Loucy (cell line): ENCODE measurements around the gene ZNF609.

Experiments
- H2AFZ ChIP-seq: fragments of 200-600 bp; sonication (generic); 2 replicates; pipeline ENCODE4 v1.6.0; 2016; ENCODE audit warnings: antibody characterized with exemption, mild to moderate bottlenecking, low read length, moderate library complexity
- H3F3A ChIP-seq: fragments of 200-600 bp; 2 replicates; pipeline ENCODE4 v1.6.0; 2016; ENCODE audit warnings: antibody characterized with exemption, low read depth, mild to moderate bottlenecking
- H3K27me3 ChIP-seq: fragments of 200-600 bp; sonication (generic); 2 replicates; pipeline ENCODE4 v1.6.1; 2014; ENCODE audit warnings: low read length, mild to moderate bottlenecking; ENCODE audit not compliant: insufficient read depth, poor library complexity, severe bottlenecking
- H3K36me3 ChIP-seq: fragments of 200-600 bp; sonication (generic); 2 replicates; pipeline ENCODE4 v1.6.1; 2016; ENCODE audit warnings: low read length; ENCODE audit not compliant: insufficient read depth
- H3K4me1 ChIP-seq: fragments of 200-600 bp; sonication (generic); 2 replicates; pipeline ENCODE4 v1.5.1; 2014; ENCODE audit warnings: low read length, mild to moderate bottlenecking; ENCODE audit not compliant: insufficient read depth, poor library complexity, severe bottlenecking
- H3K4me2 ChIP-seq: fragments of 200-600 bp; sonication (generic); 2 replicates; pipeline ENCODE4 v1.6.0; 2014; ENCODE audit warnings: antibody characterized with exemption, low read length, low read depth, mild to moderate bottlenecking; ENCODE audit not compliant: poor library complexity, severe bottlenecking
- H3K4me3 ChIP-seq: fragments of 200-600 bp; sonication (generic); 2 replicates; pipeline ENCODE4 v1.5.1; 2014; ENCODE audit warnings: low read length, mild to moderate bottlenecking, mixed read lengths; ENCODE audit not compliant: poor library complexity, severe bottlenecking
- H3K79me2 ChIP-seq: fragments of 200-600 bp; sonication (generic); 2 replicates; pipeline ENCODE4 v1.6.1; 2014; ENCODE audit warnings: low read length; ENCODE audit not compliant: insufficient read depth
- H3K9ac ChIP-seq: fragments of 200-600 bp; sonication (generic); 2 replicates; pipeline ENCODE4 v1.6.0; 2014; ENCODE audit warnings: mild to moderate bottlenecking, low read depth, low read length, moderate library complexity; ENCODE audit not compliant: poor library complexity, severe bottlenecking
- H3K9me2 ChIP-seq: fragments of 200-600 bp; sonication (generic); replicated peaks from 2 replicates; pipeline ENCODE4 v1.6.1; 2016; ENCODE audit warnings: low read depth, low read length, mixed read lengths
- H3K9me3 ChIP-seq: fragments of 200-600 bp; sonication (generic); 2 replicates; pipeline ENCODE4 v1.6.1; 2014; ENCODE audit warnings: mild to moderate bottlenecking, antibody characterized with exemption, low read length, low read depth; ENCODE audit not compliant: insufficient read depth
- H4K20me1 ChIP-seq: fragments of 200-600 bp; sonication (generic); 2 replicates; pipeline ENCODE4 v1.6.0; 2014; ENCODE audit warnings: antibody characterized with exemption, low read length, mild to moderate bottlenecking; ENCODE audit not compliant: insufficient read depth, poor library complexity, severe bottlenecking
- CTCF ChIP-seq: fragments of 200-600 bp; sonication (generic); conservative IDR thresholded peaks from 2 replicates; pipeline ENCODE4 v1.5.1; 2014; ENCODE audit warnings: mild to moderate bottlenecking, antibody characterized with exemption, low read length
- EZH2phosphoT487 ChIP-seq: fragments of 200-600 bp; IDR thresholded peaks from 2 replicates; pipeline ENCODE4 v1.6.1; 2018; ENCODE audit warnings: antibody characterized with exemption, mild to moderate bottlenecking, moderate library complexity, borderline replicate concordance

The ZNF609 gene

GRCh38 chr15:64527263-64527984 lies 67.0 kb downstream of the ZNF609 start:
- TF ChIP-seq CTCF (no peak), EZH2phosphoT487 (no peak)
- Histone ChIP-seq H4K20me1 (peaks cover 45% of the 10 kb centered on the region), H2AFZ (no peak overlapping the region), H3K4me3 (peak overlapping the region; percentile 16), H3K79me2 (peaks cover 95% of the 10 kb centered on the region), H3K9me3 (no peaks in the 10 kb centered on the region), H3K9me2 (no peaks in the 10 kb centered on the region), H3K9ac (no peak overlapping the region), H3F3A (0 out of 2 replicates have a peak, but pooled peaks cover under 1% of the 10 kb centered on the region), H3K27me3 (no peaks in the 10 kb centered on the region), H3K4me1 (peaks cover 20% of the 10 kb centered on the region), H3K4me2 (peak overlapping the region; percentile 46), H3K36me3 (peaks cover 9% of the 10 kb centered on the region; the same call in 1 of the 2 replicates)

GRCh38 chr15:64528871-64529270 lies 68.5 kb downstream of the ZNF609 start:
- no peaks in the 10 kb centered on the region for H3K9me3 ChIP-seq
- H3K36me3 ChIP-seq: peaks cover 9% of the 10 kb centered on the region; the same call in 1 of the 2 replicates
- no peaks in the 10 kb centered on the region for H3K9me2 ChIP-seq
- 0 out of 2 replicates have a peak, but pooled peaks cover 2% of the 10 kb centered on the region for H3F3A ChIP-seq
- peaks cover 48% of the 10 kb centered on the region for H4K20me1 ChIP-seq
- no peak for TF ChIP-seq EZH2phosphoT487
- no peak for TF ChIP-seq CTCF
- no peak overlapping the region for H3K9ac ChIP-seq
- no peak overlapping the region for H3K4me3 ChIP-seq
- peaks cover 25% of the 10 kb centered on the region for H3K4me1 ChIP-seq
- peaks cover 95% of the 10 kb centered on the region for H3K79me2 ChIP-seq
- H2AFZ ChIP-seq: no peak overlapping the region
- no peaks in the 10 kb centered on the region for H3K27me3 ChIP-seq
- H3K4me2 ChIP-seq: no peak overlapping the region

- Histone ChIP-seq H3K9me3 (no peaks in the 10 kb centered on the region), H2AFZ (no peak overlapping the region), H3K9me2 (no peaks in the 10 kb centered on the region), H3F3A (0 out of 2 replicates have a peak, but pooled peaks cover 2% of the 10 kb centered on the region), H3K4me2 (no peak overlapping the region), H4K20me1 (peaks cover 46% of the 10 kb centered on the region), H3K4me3 (no peak overlapping the region), H3K36me3 (peaks cover 9% of the 10 kb centered on the region; the same call in 1 of the 2 replicates), H3K4me1 (peaks cover 27% of the 10 kb centered on the region), H3K9ac (no peak overlapping the region), H3K27me3 (no peaks in the 10 kb centered on the region), H3K79me2 (peaks cover 95% of the 10 kb centered on the region)
- no peak for TF ChIP-seq CTCF
- no peak for TF ChIP-seq EZH2phosphoT487
Measured at GRCh38 chr15:64530472-64530871, 70.1 kb downstream of the ZNF609 start.
